Panc1 (cell line): ENCODE results near the gene CHRNA5. TPM values are rescaled to one million over a fixed set of nuclear protein-coding genes. Genes with fewer than 3 reads are reported as not detected.

Experiments used
- ATAC-seq: fragments of 200-7000 bp; cut with Tn5 transposase; 2 replicates; pipeline ENCODE4 v1.9.1; 2020; ENCODE audit warnings: mild to moderate bottlenecking, moderate library complexity
- BruUV-seq: library from RNA; stranded (reverse); fragments of 400-500 nt; replicated peaks from 2 replicates; lab custom pipeline; 2021; lab: Mats Ljungman, UMichigan
- CTCF ChIA-PET: fragments of 300-600 bp; sonication (Branson Sonifier 250); formaldehyde crosslinking; loops from one replicate; lab custom pipeline; 2022; ENCODE audit warnings: antibody characterized with exemption; lab: Charles Lee
- POLR2A ChIA-PET: fragments of 300-600 bp; sonication (Branson Sonifier 250); formaldehyde crosslinking; loops from one replicate; lab custom pipeline; 2022; ENCODE audit warnings: antibody characterized with exemption; lab: Charles Lee
- DNase-seq: peaks from one replicate; pipeline ENCODE4 v3.0.0-alpha.2; 2010; ENCODE audit warnings: low read depth, low spot score
- H3K27ac ChIP-seq: 2 replicates; pipeline ENCODE4 v1.5.1; 2011; ENCODE audit warnings: mild to moderate bottlenecking, low read length, inconsistent platforms
- H3K27me3 ChIP-seq: fragments of 200-500 bp; sonication (Bioruptor generic); 2 replicates; pipeline ENCODE4 v1.6.0; 2014; ENCODE audit warnings: low read length, inconsistent platforms; ENCODE audit not compliant: control insufficient read depth, insufficient read depth
- H3K36me3 ChIP-seq: fragments of 200-500 bp; sonication (Bioruptor generic); 2 replicates; pipeline ENCODE4 v1.5.1; 2014; ENCODE audit warnings: inconsistent platforms, mild to moderate bottlenecking, low read length, moderate library complexity; ENCODE audit not compliant: control insufficient read depth, insufficient read depth
- H3K4me1 ChIP-seq: 2 replicates; pipeline ENCODE4 v1.5.1; 2011; ENCODE audit warnings: inconsistent platforms, mild to moderate bottlenecking, low read length, moderate library complexity; ENCODE audit not compliant: control insufficient read depth, insufficient read depth
- H3K4me3 ChIP-seq, 2 experiments: 2 replicates each; pipeline ENCODE4 v1.5.1; 2011 to 2012; ENCODE audit warnings: low read depth in 2 of 2, low read length in 2 of 2, mild to moderate bottlenecking in 2 of 2, inconsistent platforms in 1 of 2, moderate library complexity in 1 of 2
- H3K9me3 ChIP-seq: fragments of 200-500 bp; sonication (Bioruptor generic); 2 replicates; pipeline ENCODE4 v1.5.1; 2014; ENCODE audit warnings: low read depth, mild to moderate bottlenecking, inconsistent platforms, low read length, moderate library complexity; ENCODE audit not compliant: control insufficient read depth, insufficient read depth
- POLR2AphosphoS5 ChIP-seq: IDR thresholded peaks from 2 replicates; pipeline ENCODE4 v1.6.1; 2012; ENCODE audit warnings: mild to moderate bottlenecking, low read depth, low read length, moderate library complexity
- SIN3A ChIP-seq: IDR thresholded peaks from 2 replicates; pipeline ENCODE4 v1.6.1; 2012; ENCODE audit warnings: low read depth, mild to moderate bottlenecking, low read length, moderate library complexity, borderline replicate concordance; ENCODE audit not compliant: insufficient read depth
- TCF7L2 ChIP-seq: IDR thresholded peaks from 2 replicates; pipeline ENCODE4 v1.6.1; 2011; ENCODE audit warnings: mild to moderate bottlenecking, low read depth, low read length, inconsistent platforms
- in situ Hi-C: cut with HindIII; loops from 2 replicates; pipeline ENCODE4 v1.10.0; 2016; ENCODE audit warnings: low sequenced_read_pairs, low pct_unique_long_range_greater_than_20kb
- intact Hi-C: fragments of 100-400 bp; cut with micrococcal nuclease; formaldehyde crosslinking; loops from one replicate; pipeline ENCODE4 v1.10.0; 2022; ENCODE audit not compliant: unreplicated experiment
- total RNA-seq: library from RNA; stranded (reverse); gene quantifications from one replicate; pipeline ENCODE4 v1.2.1, GENCODE V29; 2021; ENCODE audit not compliant: unreplicated experiment
- TF ChIP-seq, protein P1 (sequence below), 2 experiments: IDR thresholded peaks; 2 replicates each; pipeline ENCODE4 v1.6.1; 2011 to 2012; ENCODE audit warnings: low read depth in 2 of 2, control low read depth in 1 of 2, low read length in 1 of 2, mild to moderate bottlenecking in 1 of 2, moderate library complexity in 1 of 2; ENCODE audit not compliant: insufficient read depth in 1 of 2
- TF ChIP-seq, protein P2 (sequence below): fragments of 450-650 bp; IDR thresholded peaks from 2 replicates; pipeline ENCODE4 v1.5.1; 2017; ENCODE audit warnings: mild to moderate bottlenecking

The CHRNA5 gene
- total RNA-seq, 1 experiment from 2014 or later = 52.4 TPM

DNA sequence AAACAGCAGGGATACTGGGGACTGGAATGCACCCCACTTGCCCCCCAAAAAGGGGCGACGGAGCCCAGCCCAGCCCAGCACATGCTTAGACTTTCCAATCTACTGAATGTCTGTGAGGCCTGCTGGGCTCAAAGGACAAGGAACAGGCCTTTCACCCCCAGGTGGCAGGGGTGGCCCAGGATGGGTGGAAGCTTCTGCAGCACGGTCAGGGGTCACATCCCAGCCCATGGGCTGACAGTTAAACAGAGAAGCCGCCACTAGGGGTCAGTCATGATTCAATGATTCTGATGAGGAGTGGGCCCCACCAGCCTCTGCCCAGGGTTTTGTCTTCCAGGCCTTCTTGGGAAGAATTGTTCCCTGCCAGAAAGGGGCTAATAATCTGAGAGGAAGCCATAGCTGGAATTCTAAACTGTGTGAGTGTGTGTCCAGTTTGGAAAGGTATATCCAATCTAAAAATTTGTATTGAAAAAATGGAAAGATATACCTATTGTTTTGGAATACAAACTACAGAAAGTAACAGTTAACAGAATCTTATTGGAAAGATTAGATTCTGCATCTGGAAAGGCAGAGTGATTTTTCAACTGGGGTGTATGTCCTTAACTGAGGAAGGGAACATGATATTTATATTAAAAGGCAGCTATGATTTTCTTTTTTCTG, 73.5 kb downstream of the CHRNA5 start:
- H3K36me3 ChIP-seq = no peaks in the 10 kb centered on the region
- no TSS peak for BruUV-seq
- intact Hi-C loops = loop anchor here (2.0 kb wide), 1 partner anchor 70 kb away; no protein-coding TSS in a partner anchor
- in situ Hi-C loops = no loop called here
- no peaks in the 10 kb centered on the region for H3K4me1 ChIP-seq
- ChIA-PET POLR2A (interaction anchor here (0.6 kb wide), 1 partner anchor 104 kb away, joined by 3 read pairs; no protein-coding TSS in a partner anchor), CTCF (interaction anchor here (0.7 to 2.4 kb wide), 5 partner anchors 12 to 72 kb away, joined by 3 to 8 read pairs (median 4); no protein-coding TSS in a partner anchor)
- H3K27me3 ChIP-seq = no peaks in the 10 kb centered on the region
- H3K4me3 ChIP-seq = no peak overlapping the region
- DNase-seq (no peak), ATAC-seq (peak; percentile 85)
- TF ChIP-seq POLR2AphosphoS5 (no peak), SIN3A (no peak), TCF7L2 (no peak)
- TF ChIP-seq, protein P1, sequence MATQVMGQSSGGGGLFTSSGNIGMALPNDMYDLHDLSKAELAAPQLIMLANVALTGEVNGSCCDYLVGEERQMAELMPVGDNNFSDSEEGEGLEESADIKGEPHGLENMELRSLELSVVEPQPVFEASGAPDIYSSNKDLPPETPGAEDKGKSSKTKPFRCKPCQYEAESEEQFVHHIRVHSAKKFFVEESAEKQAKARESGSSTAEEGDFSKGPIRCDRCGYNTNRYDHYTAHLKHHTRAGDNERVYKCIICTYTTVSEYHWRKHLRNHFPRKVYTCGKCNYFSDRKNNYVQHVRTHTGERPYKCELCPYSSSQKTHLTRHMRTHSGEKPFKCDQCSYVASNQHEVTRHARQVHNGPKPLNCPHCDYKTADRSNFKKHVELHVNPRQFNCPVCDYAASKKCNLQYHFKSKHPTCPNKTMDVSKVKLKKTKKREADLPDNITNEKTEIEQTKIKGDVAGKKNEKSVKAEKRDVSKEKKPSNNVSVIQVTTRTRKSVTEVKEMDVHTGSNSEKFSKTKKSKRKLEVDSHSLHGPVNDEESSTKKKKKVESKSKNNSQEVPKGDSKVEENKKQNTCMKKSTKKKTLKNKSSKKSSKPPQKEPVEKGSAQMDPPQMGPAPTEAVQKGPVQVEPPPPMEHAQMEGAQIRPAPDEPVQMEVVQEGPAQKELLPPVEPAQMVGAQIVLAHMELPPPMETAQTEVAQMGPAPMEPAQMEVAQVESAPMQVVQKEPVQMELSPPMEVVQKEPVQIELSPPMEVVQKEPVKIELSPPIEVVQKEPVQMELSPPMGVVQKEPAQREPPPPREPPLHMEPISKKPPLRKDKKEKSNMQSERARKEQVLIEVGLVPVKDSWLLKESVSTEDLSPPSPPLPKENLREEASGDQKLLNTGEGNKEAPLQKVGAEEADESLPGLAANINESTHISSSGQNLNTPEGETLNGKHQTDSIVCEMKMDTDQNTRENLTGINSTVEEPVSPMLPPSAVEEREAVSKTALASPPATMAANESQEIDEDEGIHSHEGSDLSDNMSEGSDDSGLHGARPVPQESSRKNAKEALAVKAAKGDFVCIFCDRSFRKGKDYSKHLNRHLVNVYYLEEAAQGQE (IDR thresholded peaks at IDR 0.05; ENCODE audit: insufficient read depth in 1 of 2, low read depth in 2 of 2, low read length in 1 of 2) = no peak
- TF ChIP-seq, protein P2, sequence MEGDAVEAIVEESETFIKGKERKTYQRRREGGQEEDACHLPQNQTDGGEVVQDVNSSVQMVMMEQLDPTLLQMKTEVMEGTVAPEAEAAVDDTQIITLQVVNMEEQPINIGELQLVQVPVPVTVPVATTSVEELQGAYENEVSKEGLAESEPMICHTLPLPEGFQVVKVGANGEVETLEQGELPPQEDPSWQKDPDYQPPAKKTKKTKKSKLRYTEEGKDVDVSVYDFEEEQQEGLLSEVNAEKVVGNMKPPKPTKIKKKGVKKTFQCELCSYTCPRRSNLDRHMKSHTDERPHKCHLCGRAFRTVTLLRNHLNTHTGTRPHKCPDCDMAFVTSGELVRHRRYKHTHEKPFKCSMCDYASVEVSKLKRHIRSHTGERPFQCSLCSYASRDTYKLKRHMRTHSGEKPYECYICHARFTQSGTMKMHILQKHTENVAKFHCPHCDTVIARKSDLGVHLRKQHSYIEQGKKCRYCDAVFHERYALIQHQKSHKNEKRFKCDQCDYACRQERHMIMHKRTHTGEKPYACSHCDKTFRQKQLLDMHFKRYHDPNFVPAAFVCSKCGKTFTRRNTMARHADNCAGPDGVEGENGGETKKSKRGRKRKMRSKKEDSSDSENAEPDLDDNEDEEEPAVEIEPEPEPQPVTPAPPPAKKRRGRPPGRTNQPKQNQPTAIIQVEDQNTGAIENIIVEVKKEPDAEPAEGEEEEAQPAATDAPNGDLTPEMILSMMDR = peak; percentile 84
- no peak overlapping the region for H3K27ac ChIP-seq
- H3K9me3 ChIP-seq = no peaks in the 10 kb centered on the region

DNA sequence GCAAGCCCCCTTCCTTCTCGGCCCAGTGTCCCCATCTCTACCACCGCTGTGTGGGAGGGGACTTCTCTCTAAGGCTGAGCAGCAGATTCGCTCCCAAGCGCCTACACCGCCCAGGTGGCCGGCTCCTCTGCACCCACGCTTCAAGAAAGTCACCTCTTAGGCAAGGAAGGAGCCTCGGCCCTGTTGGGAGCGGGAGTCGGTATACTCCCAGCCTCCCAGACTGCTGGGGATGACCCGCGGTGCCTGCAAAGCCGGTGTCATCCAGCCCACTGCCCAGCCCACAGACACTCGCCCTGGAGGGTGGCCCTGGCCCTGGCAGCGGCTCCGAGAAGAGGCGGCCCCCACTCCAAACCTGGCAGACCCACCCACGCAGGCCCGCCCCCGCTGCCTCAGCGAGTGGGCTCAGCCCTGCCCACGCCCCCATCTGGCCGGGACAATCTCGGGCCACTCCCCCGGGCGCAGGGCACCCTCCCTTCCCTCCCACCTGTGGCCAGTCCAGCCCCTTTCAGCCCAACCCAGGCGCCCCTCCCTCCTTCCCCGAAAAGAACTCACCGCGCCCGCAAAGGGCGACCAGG, 75.3 kb downstream of the CHRNA5 start:
- peak; percentile 28 for ATAC-seq
- H3K4me1 ChIP-seq = no peaks in the 10 kb centered on the region
- no peak overlapping the region for H3K27ac ChIP-seq
- intact Hi-C loops (no loop called here), in situ Hi-C loops (no loop called here)
- no peaks in the 10 kb centered on the region for H3K36me3 ChIP-seq
- TF ChIP-seq, protein P2 = no peak
- TF ChIP-seq POLR2AphosphoS5 = no peak
- no peak for TF ChIP-seq SIN3A
- TF ChIP-seq TCF7L2 = no peak
- TF ChIP-seq, protein P1 (IDR thresholded peaks at IDR 0.05; ENCODE audit: insufficient read depth in 1 of 2, low read depth in 2 of 2, low read length in 1 of 2) = no peak
- no peaks in the 10 kb centered on the region for H3K9me3 ChIP-seq
- peak overlapping the region; percentile 41 to 43 for H3K4me3 ChIP-seq
- no peaks in the 10 kb centered on the region for H3K27me3 ChIP-seq
- no TSS peak for BruUV-seq
- ChIA-PET CTCF (no interaction called here), POLR2A (no interaction called here)
- DNase-seq = no peak
